GM18907 (cell line): Measurements from ENCODE around the gene PLXNC1.

Experiments used
- ATAC-seq: cut with Tn5 transposase; IDR thresholded peaks from one replicate; pipeline ENCODE4 v1.9.1; 2021; ENCODE audit warnings: mild to moderate bottlenecking, moderate library complexity; ENCODE audit not compliant: unreplicated experiment

The PLXNC1 gene

DNA sequence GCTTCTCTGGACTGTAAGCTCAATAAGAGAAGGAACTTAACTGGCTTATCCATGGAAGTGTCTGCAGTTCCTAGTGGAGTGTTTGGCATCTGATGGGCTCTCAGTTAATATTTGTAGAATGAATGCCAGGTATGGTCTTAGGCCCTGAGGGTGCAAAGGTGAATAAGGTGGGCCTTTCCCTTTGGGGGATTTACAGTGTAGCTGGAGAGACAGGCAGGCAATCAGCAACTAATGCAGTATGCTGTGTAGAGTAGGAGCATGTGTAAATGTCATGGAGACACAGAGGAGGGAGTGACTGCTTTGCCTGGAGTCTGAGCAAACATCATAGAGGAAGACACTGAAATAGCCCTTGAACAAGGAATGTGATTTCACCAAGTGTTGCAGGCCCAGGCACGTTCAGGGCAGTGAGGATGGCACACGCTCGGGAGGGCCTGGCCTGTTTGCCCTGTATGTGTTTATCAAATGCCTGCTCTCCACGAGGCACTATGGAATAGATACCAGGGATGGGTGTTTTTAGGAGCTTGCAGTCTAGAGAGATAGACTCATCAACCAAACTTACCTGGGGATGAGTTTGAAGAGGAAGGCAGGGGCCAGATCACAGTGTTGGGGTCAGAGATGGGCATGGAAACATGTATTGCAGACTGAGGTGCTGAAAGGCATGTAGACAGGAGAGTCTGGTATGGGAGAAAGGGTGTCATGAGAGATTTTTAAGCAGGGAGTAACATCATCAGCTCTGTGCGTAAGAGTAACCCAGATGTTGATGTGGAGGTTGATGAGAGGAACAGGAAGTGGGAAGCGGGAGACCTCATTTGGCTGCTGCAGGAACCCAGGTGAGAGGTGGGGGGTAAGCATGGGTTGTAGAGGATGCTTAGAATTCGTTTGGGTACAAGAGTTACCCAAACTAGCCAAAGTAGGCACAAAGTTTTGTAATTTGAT, 54.1 kb downstream of the PLXNC1 start:
- no peak for ATAC-seq

DNA sequence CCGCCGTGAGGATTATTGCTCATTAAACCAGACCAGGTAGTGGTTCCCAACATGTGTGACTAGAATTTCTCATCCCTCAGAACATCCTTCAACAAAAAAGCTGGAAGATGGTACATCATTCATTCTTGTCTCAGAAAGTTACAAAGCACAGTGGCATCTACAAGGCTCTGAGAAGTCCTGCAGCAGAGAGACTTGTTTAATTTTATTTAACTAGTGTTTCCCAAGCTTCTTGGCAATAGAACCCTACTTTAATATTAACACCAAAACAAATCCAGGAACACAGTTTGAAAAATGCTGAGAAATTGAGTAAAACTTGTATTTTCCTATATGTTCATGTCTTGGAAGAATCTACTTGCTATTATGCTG, 54.8 kb downstream of the PLXNC1 start:
- no peak for ATAC-seq

DNA sequence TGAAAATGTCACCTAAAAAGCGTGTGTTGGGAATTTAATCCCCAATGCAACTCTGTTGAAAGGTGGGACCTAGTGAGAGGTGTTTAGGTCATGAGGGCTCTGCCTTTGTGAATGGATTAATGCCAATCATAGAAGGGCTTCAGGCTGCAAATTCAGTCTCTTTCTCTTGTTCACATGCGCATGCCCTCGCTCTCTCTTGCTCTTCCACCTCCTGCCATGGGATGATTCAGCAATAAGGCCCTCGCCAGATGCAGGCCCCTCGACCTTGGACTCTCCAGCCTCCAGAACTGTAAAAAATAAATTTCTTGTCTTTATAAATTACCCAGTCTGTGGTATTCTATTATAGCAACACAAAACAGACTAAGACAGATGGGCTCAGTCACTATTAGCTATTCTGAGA, 55.4 kb downstream of the PLXNC1 start:
- ATAC-seq: no peak

GRCh38 chr12:94204499-94205247, 56.3 kb downstream of the PLXNC1 start:
- ATAC-seq: peak; percentile 38

GRCh38 chr12:94205822-94206221, 57.4 kb downstream of the PLXNC1 start:
- no peak for ATAC-seq

DNA sequence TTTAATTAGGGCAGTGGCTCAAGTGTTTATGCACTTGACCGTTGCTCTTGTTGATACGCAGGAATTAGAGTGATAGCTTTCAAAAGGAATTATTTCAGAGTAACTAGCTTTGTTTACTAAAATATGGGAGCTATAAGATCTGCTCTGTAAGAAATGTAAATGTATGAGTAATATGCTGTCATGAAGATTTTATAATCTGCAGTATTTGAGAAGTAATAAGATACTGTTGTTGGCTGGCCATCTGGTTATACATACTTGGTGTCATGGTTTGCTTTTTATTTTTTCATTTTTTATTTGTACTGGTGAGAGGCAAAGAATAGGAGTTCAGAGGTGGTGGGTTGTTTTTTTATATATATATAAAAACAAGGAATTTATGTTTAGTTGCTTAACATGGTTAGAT, 58.5 kb downstream of the PLXNC1 start:
- ATAC-seq: no peak

DNA sequence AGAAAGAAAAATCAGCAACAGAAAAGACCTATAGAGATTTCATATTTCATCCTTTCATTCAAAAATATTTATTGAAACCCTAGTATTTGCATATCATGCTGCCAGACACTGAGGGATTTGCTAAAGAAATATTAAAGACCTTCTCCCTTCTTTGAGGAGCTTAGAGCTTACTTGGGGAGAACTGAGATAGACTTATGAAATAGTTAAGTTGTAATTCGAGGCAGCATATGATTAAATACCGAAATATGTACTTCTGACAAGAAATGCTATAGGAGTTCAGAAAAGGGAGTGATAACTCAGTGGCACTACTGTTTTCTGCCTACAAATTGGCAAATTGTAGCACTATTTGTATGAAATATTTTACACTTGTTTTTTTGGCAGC, 59.1 kb downstream of the PLXNC1 start:
- ATAC-seq: no peak

- ATAC-seq: peak; percentile 81
Measured at GRCh38 chr12:94207849-94208621, 59.7 kb downstream of the PLXNC1 start.

GRCh38 chr12:94208622-94208966, 60.2 kb downstream of the PLXNC1 start:
- ATAC-seq: peak; percentile 48

DNA sequence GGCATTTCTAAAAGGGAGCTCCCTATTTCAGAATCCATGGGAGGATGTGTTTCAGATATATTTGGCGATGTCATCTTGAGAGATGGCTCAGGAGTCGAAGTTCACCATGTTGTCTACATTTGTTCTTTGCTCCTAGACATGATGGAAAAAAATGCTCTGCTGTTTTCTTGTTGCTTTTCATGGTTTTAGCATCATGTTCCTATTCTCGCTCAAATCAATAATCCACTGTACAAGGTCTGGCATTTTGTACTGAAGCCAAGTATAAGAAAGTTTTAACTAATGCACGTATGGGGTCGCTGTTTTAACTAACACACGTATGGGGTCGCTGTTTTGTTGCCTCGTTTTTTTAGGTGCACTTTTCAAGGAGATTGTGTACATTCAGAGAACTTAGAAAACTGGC, 60.9 kb downstream of the PLXNC1 start:
- ATAC-seq: no peak

DNA sequence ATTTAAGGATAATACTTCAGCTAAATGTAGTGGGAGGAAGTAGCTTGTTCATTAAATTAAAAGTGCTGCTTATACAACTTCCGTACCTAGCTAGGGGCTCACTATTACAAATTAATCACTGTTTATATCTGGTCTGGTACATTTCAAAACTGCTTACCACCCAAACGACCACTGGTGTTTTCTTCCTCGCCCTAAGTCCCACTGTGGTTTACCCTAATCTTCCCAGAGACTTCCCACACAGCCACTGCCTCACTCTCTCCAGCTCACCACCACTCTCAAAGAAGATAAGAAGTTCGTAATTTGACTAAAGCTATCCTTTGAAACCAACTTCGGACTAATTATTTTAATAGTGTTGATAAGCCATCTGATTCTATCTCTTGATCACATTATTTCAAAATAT, 62.6 kb downstream of the PLXNC1 start:
- ATAC-seq: no peak

- ATAC-seq: no peak
Measured at GRCh38 chr12:94218233-94218632, 69.9 kb downstream of the PLXNC1 start.

DNA sequence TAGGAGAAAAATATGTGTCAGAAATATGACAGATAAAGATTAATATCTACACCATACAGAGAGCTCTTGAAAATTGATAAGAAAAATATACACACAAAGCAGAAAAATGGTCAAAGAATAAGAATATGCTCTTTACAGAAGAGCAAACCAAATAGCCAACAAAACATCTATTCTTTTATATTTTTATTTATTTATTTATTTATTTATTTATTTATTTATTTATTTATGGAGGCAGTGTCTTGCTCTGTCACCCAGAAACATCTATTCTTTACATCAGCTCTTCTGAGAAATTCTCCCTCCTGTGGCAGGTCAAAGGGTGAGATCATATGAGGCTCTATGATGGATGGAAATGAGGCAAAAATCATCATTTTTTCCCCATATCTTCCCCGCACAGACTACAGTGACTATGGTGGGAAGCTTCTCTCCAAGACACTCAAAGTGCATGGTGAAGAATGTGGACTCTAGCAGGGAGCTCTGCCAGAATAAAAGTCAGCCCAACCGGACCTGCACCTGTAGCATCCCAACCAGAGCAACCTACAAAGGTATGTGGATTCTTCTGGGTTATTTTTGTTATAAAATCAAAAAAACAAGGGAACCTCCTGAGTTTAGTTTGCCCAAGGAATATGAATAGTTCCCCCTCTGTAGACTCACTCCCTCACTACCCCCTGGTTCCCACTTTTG, 71.4 kb downstream of the PLXNC1 start:
- ATAC-seq: no peak

GRCh38 chr12:94220804-94221203, 72.4 kb downstream of the PLXNC1 start:
- ATAC-seq: no peak

GRCh38 chr12:94222351-94223084, 74.1 kb downstream of the PLXNC1 start:
- ATAC-seq: no peak

DNA sequence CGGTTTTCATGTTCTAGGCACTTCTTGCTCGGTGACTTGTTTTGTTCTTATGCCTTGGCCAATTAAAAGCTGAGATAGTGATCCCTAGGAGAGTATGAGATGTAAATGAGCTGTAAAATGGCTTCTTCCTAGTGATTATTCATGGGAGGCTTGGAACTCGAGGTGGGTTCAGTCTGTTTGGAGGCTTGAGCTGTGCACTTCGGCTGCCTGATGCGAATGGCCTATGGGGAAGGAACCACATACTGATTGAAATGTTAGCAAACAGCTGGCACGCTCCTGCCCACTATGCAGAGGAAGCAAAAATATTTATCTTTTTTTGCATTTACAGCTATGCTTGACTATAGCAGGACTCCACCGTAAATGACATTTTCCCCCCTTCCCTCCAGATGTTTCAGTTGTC, 75.5 kb downstream of the PLXNC1 start:
- no peak for ATAC-seq

DNA sequence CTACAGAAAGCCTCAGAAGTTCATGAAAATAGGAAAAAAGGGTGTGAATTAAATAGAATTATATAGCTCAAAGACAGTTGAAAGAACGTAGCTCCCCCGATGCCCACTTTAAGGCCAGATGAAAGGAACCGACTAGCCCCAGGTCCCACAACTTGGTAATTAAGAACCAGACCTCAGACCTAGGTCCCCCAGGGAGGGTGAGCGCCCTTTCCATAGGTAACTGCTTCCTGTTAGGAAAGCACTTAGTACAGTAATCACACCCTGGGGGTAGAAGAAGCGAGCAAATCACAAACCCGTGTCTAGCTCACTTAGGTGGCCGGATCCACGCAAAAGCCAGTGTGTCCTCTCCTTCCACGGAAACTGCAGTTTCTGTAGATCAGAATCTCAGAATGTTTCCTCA, 77.1 kb downstream of the PLXNC1 start:
- no peak for ATAC-seq

- ATAC-seq: no peak
Measured at GRCh38 chr12:94225947-94226630, 77.7 kb downstream of the PLXNC1 start.

GRCh38 chr12:94227066-94227465, 78.7 kb downstream of the PLXNC1 start:
- ATAC-seq: no peak

DNA sequence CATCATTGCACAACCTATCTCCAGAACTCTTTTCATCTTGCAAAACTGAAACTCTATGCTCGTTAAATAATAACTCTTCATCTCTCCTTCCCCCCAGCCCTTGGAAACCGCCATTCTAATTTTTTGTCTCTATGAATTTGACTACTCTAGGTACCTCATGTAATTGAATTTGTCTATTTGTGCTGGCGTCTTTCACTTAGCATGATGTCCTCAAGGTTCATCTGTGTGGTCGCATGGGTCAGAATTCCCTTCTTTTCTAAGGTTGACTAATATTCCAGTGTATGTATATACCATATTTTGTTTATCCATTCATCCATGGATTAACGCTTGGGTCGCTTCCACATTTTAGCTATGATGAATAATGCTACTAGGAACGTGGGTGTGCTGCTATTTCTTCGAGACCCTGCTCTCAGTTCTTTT, 80.1 kb downstream of the PLXNC1 start:
- peak; percentile 60 for ATAC-seq
